Ovary (tissue), 9 donors: ENCODE measurements around the gene PRKCE. TPM values are rescaled to one million over a fixed set of nuclear protein-coding genes. Genes with fewer than 3 reads are reported as not detected.

Experiments
- DNase-seq, 5 donors: peaks; one replicate each; pipeline ENCODE4 v3.0.0-alpha.2; 2019 to 2020
- H3K27ac ChIP-seq, 2 donors: fragments of 200-600 bp; one replicate each; pipeline versions ENCODE4 v1.5.1 to v1.8.0; 2019 to 2022
- H3K27me3 ChIP-seq: fragments of 200-600 bp; one replicate; pipeline ENCODE4 v1.8.0; 2022
- H3K36me3 ChIP-seq: fragments of 200-600 bp; sonication (generic); one replicate; pipeline ENCODE4 v1.5.1; 2019
- H3K4me1 ChIP-seq: one replicate; pipeline ENCODE4 v1.8.1; 2013; ENCODE audit warnings: mild to moderate bottlenecking, moderate library complexity; ENCODE audit not compliant: insufficient read depth
- H3K4me3 ChIP-seq: fragments of 200-600 bp; sonication (generic); one replicate; pipeline ENCODE4 v1.5.1; 2017
- H3K9me3 ChIP-seq, 2 donors: fragments of 200-600 bp in 1 of 2; sonication (generic) in 1 of 2; one replicate each; pipeline versions ENCODE4 v1.5.1 to v1.8.1; 2013 to 2019; ENCODE audit warnings: mild to moderate bottlenecking in 1 of 2, moderate library complexity in 1 of 2
- CTCF ChIP-seq, 3 donors: fragments of 450-650 bp in 2 of 3; fragments of 200-600 bp in 1 of 3; IDR thresholded peaks; one replicate each; pipeline versions ENCODE4 v1.5.1 to v1.8.0; 2016 to 2022; ENCODE audit warnings: antibody characterized with exemption in 3 of 3, mild to moderate bottlenecking in 1 of 3
- EP300 ChIP-seq: sonication (generic); formaldehyde crosslinking; IDR thresholded peaks from one replicate; pipeline ENCODE4 v1.6.1; 2017; ENCODE audit warnings: antibody characterized with exemption
- POLR2A ChIP-seq: fragments of 450-650 bp; IDR thresholded peaks from one replicate; pipeline ENCODE4 v1.6.1; 2017; ENCODE audit warnings: antibody characterized with exemption, mild to moderate bottlenecking, moderate library complexity
- WGBS, 3 donors: extraction: QIAGEN DNeasy Blood & Tissue Kit in 1 of 3; methylation state at CpG; one replicate each; pipeline versions ENCODE4 v1.1.5 to v1.1.7; 2013 to 2017; 5-methylcytosine and 5-hydroxymethylcytosine counted together
- intact Hi-C, 4 donors: fragments of 100-400 bp; cut with DNase I; formaldehyde crosslinking; loops; one replicate each; pipeline versions ENCODE4 v1.11.0 to v1.15.1; 2022 to 2023
- polyA plus RNA-seq, 2 donors: library from polyadenylated mRNA; stranded (reverse); fragments of 200-250 nt in 1 of 2; fragments of 350-450 nt in 1 of 2; fragmentation: Illumina TruSeq in 1 of 2; extraction: RNeasy Lipid Tissue Mini Kit (QIAGEN cat#74804) in 1 of 2; gene quantifications; one replicate each; pipeline ENCODE4 v1.2.3, GENCODE V29; 2013 to 2014
- total RNA-seq, 7 donors: library from RNA; depleted of rRNA in 2 of 7; stranded (reverse); fragments of >200 nt in 2 of 7; fragmentation: NEBNext Ultra II Directional in 3 of 7; extraction: Animal tissue kit (Norgen Biotek cat#: 25700) in 3 of 7; gene quantifications; one replicate each; pipeline versions ENCODE4 v1.1.0 to v1.2.4, GENCODE V29; 2016 to 2023
- donor health status: DM: no; HTN: no; CAD: no; lungs with moderate emphysema.
- donor health status: DM: no; HTN: no; CAD: no.
- donor health status: Bipolar disorder and iron deficiency.
- donor health status: DM: yes; HTN: yes; CAD: no.
- donor health status: DM: no; HTN: no; CAD: no.
- donor health status: DM: yes; HTN: yes; CAD: no.

The PRKCE gene
- total and polyA plus RNA-seq, 9 donors, result 3.1 to 22.8 (median 12.8) TPM

- H3K4me1 ChIP-seq, result peaks cover 4% of the 10 kb centered on the region
- H3K4me3 ChIP-seq, result no peak overlapping the region
- H3K36me3 ChIP-seq, result no peaks in the 10 kb centered on the region
- TF ChIP-seq POLR2A, result no peak
- no peak for TF ChIP-seq EP300
- TF ChIP-seq CTCF (IDR thresholded peaks at IDR 0.05), result no peak
- no peak for DNase-seq
- intact Hi-C loops, result no loop called here
- no peak overlapping the region for H3K27ac ChIP-seq
- H3K9me3 ChIP-seq, result no peaks in the 10 kb centered on the region
- H3K27me3 ChIP-seq, result no peaks in the 10 kb centered on the region
- 73 to 80% (median 79%) methylated on average over 5 of the region's 5 CpGs for WGBS, 3 donors
These were observed 258.3 kb downstream of the PRKCE start for GRCh38 chr2:45909677-45910191.

- TF ChIP-seq POLR2A (no peak), EP300 (no peak), CTCF (IDR thresholded peaks at IDR 0.05) (no peak)
- intact Hi-C loops, result no loop called here
- H3K36me3 ChIP-seq, result no peaks in the 10 kb centered on the region
- no peaks in the 10 kb centered on the region for H3K27me3 ChIP-seq
- WGBS, 3 donors, result 86 to 89% (median 88%) methylated on average over 7 of the region's 7 CpGs
- no peak for DNase-seq
- no peaks in the 10 kb centered on the region for H3K4me1 ChIP-seq
- H3K27ac ChIP-seq, result no peak overlapping the region
- no peak overlapping the region for H3K4me3 ChIP-seq
- H3K9me3 ChIP-seq, result no peaks in the 10 kb centered on the region
These were observed 259.1 kb downstream of the PRKCE start for GRCh38 chr2:45910473-45911060.

GRCh38 chr2:45911538-45911937 lies 260.1 kb downstream of the PRKCE start:
- DNase-seq, result no peak
- H3K36me3 ChIP-seq, result no peaks in the 10 kb centered on the region
- no peak overlapping the region for H3K27ac ChIP-seq
- TF ChIP-seq CTCF (IDR thresholded peaks at IDR 0.05), result no peak
- no peak for TF ChIP-seq POLR2A
- no peak for TF ChIP-seq EP300
- H3K27me3 ChIP-seq, result no peaks in the 10 kb centered on the region
- no peak overlapping the region for H3K4me3 ChIP-seq
- WGBS, 3 donors, result 95 to 99% (median 95%) methylated on average over 3 of the region's 3 CpGs
- intact Hi-C loops, result no loop called here
- H3K4me1 ChIP-seq, result no peaks in the 10 kb centered on the region
- H3K9me3 ChIP-seq, result no peaks in the 10 kb centered on the region

- Histone ChIP-seq H3K36me3 (no peaks in the 10 kb centered on the region), H3K27me3 (no peaks in the 10 kb centered on the region), H3K27ac (no peak overlapping the region), H3K4me3 (no peak overlapping the region), H3K4me1 (no peaks in the 10 kb centered on the region), H3K9me3 (no peaks in the 10 kb centered on the region)
- TF ChIP-seq POLR2A, result no peak
- TF ChIP-seq CTCF (IDR thresholded peaks at IDR 0.05), result no peak
- TF ChIP-seq EP300, result no peak
- DNase-seq, result no peak
- WGBS, 3 donors, result 83 to 91% (median 85%) methylated on average over 5 of the region's 5 CpGs
- intact Hi-C loops, result no loop called here
These were observed 260.6 kb downstream of the PRKCE start for GRCh38 chr2:45912109-45912508.
